Neural progenitor cell (in vitro differentiated cells): Measurements from ENCODE around the gene COG7. TPM values are rescaled to one million over a fixed set of nuclear protein-coding genes. Genes with fewer than 3 reads are reported as not detected.

ENCODE experiments used
- DNase-seq: peaks from one replicate; pipeline ENCODE4 v3.0.0-alpha.2; 2016; ENCODE audit warnings: low spot score
- H2AFZ ChIP-seq: fragments of 200-600 bp; sonication (generic); replicated peaks from 2 replicates; pipeline ENCODE4 v1.6.1; 2016; ENCODE audit warnings: antibody characterized with exemption
- H3F3A ChIP-seq: fragments of 200-600 bp; sonication (generic); 2 replicates; pipeline ENCODE4 v1.6.1; 2016; ENCODE audit warnings: antibody characterized with exemption, low read depth
- H3K27ac ChIP-seq: fragments of 200-600 bp; sonication (generic); 2 replicates; pipeline ENCODE4 v1.5.1; 2016; ENCODE audit warnings: mild to moderate bottlenecking
- H3K27me3 ChIP-seq: fragments of 200-600 bp; sonication (generic); 2 replicates; pipeline ENCODE4 v1.6.1; 2016; ENCODE audit warnings: mild to moderate bottlenecking, moderate library complexity
- H3K36me3 ChIP-seq: fragments of 200-600 bp; sonication (generic); 2 replicates; pipeline ENCODE4 v1.5.1; 2016
- H3K4me1 ChIP-seq: fragments of 200-600 bp; sonication (generic); 2 replicates; pipeline ENCODE4 v1.6.1; 2016; ENCODE audit warnings: mixed run types
- H3K4me2 ChIP-seq: fragments of 200-600 bp; sonication (generic); 2 replicates; pipeline ENCODE4 v1.6.1; 2016
- H3K4me3 ChIP-seq: fragments of 200-600 bp; sonication (generic); 2 replicates; pipeline ENCODE4 v1.5.1; 2016
- H3K79me2 ChIP-seq: fragments of 200-600 bp; sonication (generic); 2 replicates; pipeline ENCODE4 v1.6.1; 2016; ENCODE audit warnings: low read depth
- H3K9ac ChIP-seq: fragments of 200-600 bp; sonication (generic); 2 replicates; pipeline ENCODE4 v1.6.1; 2016
- H3K9me3 ChIP-seq: fragments of 200-600 bp; sonication (generic); 2 replicates; pipeline ENCODE4 v1.5.1; 2016; ENCODE audit warnings: low read depth
- H4K20me1 ChIP-seq: fragments of 200-600 bp; sonication (generic); 2 replicates; pipeline ENCODE4 v1.6.1; 2016; ENCODE audit warnings: low read depth
- H3K27ac Mint-ChIP-seq: 3 replicates; pipeline ENCODE4 v1.8.0; 2021; ENCODE audit warnings: mixed read lengths
- H3K27me3 Mint-ChIP-seq: 2 replicates; pipeline ENCODE4 v1.8.0; 2022; ENCODE audit warnings: low read depth, mild to moderate bottlenecking, inconsistent platforms, moderate library complexity, mixed read lengths; ENCODE audit not compliant: insufficient read depth
- H3K36me3 Mint-ChIP-seq: 3 replicates; pipeline ENCODE4 v1.8.0; 2021; ENCODE audit warnings: mixed read lengths
- H3K4me1 Mint-ChIP-seq: 3 replicates; pipeline ENCODE4 v1.8.0; 2021; ENCODE audit warnings: mixed read lengths
- H3K4me3 Mint-ChIP-seq: 3 replicates; pipeline ENCODE4 v1.8.0; 2021; ENCODE audit warnings: mild to moderate bottlenecking, moderate library complexity, mixed read lengths
- H3K9me3 Mint-ChIP-seq: 3 replicates; pipeline ENCODE4 v1.8.0; 2020; ENCODE audit warnings: mixed read lengths
- EZH2 ChIP-seq: fragments of 200-600 bp; sonication (generic); IDR thresholded peaks from 2 replicates; pipeline ENCODE4 v1.6.1; 2017; ENCODE audit warnings: antibody characterized with exemption, mild to moderate bottlenecking, moderate library complexity
- EZH2phosphoT487 ChIP-seq: fragments of 200-600 bp; sonication (generic); IDR thresholded peaks from 2 replicates; pipeline ENCODE4 v1.6.1; 2017; ENCODE audit warnings: antibody characterized with exemption
- total RNA-seq: library from RNA; depleted of rRNA; stranded (reverse); fragments of >200 nt; gene quantifications from 2 replicates; pipeline ENCODE4 v1.2.3, GENCODE V29; 2015; ENCODE audit warnings: low replicate concordance
- TF ChIP-seq, protein P1 (sequence below): fragments of 200-600 bp; sonication (generic); IDR thresholded peaks from 2 replicates; pipeline ENCODE4 v1.5.1; 2017; ENCODE audit warnings: antibody characterized with exemption, mild to moderate bottlenecking

COG7 gene
- total RNA-seq, 1 donor from 2014 or later, result 21.6 TPM

DNA sequence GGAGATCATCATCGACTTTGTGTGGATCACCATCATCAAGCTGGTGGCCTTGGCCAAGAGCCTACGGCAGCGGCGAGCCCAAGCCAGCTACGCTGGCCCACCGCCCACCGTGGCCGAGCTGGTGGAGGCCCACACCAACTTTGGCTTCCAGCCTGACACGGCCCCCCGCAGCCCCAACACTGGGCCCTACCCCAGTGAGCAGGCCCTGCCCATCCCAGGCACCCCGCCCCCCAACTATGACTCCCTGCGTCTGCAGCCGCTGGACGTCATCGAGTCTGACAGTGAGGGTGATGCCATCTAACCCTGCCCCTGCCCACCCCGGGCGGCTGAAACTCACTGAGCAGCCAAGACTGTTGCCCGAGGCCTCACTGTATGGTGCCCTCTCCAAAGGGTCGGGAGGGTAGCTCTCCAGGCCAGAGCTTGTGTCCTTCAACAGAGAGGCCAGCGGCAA lies 72.5 kb downstream of the COG7 start:
- no peaks in the 10 kb centered on the region for H3K79me2 ChIP-seq
- H3K36me3 Mint-ChIP-seq, result no peaks in the 10 kb centered on the region
- H4K20me1 ChIP-seq, result no peaks in the 10 kb centered on the region
- no peak overlapping the region for H3K4me3 ChIP-seq
- no peak overlapping the region for H3K9ac ChIP-seq
- H3K4me1 ChIP-seq, result no peaks in the 10 kb centered on the region
- no peaks in the 10 kb centered on the region for H3K27me3 ChIP-seq
- peaks cover 6% of the 10 kb centered on the region for H3K4me1 Mint-ChIP-seq
- no peaks in the 10 kb centered on the region for H3K9me3 Mint-ChIP-seq
- H2AFZ ChIP-seq, result no peak overlapping the region
- H3K4me2 ChIP-seq, result no peak overlapping the region
- no peak for DNase-seq
- TF ChIP-seq EZH2phosphoT487, result no peak
- TF ChIP-seq, protein P1, sequence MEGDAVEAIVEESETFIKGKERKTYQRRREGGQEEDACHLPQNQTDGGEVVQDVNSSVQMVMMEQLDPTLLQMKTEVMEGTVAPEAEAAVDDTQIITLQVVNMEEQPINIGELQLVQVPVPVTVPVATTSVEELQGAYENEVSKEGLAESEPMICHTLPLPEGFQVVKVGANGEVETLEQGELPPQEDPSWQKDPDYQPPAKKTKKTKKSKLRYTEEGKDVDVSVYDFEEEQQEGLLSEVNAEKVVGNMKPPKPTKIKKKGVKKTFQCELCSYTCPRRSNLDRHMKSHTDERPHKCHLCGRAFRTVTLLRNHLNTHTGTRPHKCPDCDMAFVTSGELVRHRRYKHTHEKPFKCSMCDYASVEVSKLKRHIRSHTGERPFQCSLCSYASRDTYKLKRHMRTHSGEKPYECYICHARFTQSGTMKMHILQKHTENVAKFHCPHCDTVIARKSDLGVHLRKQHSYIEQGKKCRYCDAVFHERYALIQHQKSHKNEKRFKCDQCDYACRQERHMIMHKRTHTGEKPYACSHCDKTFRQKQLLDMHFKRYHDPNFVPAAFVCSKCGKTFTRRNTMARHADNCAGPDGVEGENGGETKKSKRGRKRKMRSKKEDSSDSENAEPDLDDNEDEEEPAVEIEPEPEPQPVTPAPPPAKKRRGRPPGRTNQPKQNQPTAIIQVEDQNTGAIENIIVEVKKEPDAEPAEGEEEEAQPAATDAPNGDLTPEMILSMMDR, result no peak
- TF ChIP-seq EZH2, result no peak
- H3K27ac ChIP-seq, result no peak overlapping the region
- H3K36me3 ChIP-seq, result no peaks in the 10 kb centered on the region
- no peak overlapping the region for H3K27ac Mint-ChIP-seq
- H3K27me3 Mint-ChIP-seq, result peaks cover 4% of the 10 kb centered on the region
- no peaks in the 10 kb centered on the region for H3K9me3 ChIP-seq
- H3F3A ChIP-seq, result no peaks in the 10 kb centered on the region
- no peak overlapping the region for H3K4me3 Mint-ChIP-seq

DNA sequence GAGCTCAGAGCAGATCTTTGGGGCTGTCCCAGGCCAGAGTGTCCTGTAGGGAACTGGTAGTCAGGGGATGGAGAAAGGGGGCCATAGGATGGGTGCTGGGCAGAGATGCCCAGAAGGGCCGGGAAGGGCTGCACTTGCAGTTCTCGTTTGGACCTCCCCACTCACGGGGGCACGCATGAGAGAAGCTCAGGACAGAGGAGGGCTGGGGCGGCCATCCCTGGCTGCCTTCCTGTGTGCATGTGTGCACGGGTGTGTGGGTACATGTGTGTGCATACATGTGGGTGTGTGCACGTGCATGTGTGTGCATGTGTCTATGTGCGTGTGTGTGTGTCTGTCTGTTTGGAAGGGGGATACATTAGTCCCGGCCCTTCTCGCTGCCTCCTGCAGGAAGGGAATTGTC lies 73.3 kb downstream of the COG7 start:
- Histone ChIP-seq H4K20me1 (no peaks in the 10 kb centered on the region), H3K27me3 (no peaks in the 10 kb centered on the region), H3K27ac (no peak overlapping the region), H3K36me3 (no peaks in the 10 kb centered on the region), H3K4me1 (no peaks in the 10 kb centered on the region), H3F3A (no peaks in the 10 kb centered on the region), H3K79me2 (no peaks in the 10 kb centered on the region), H3K9ac (no peak overlapping the region), H3K4me3 (no peak overlapping the region), H2AFZ (no peak overlapping the region), H3K9me3 (no peaks in the 10 kb centered on the region), H3K4me2 (no peak overlapping the region)
- no peak overlapping the region for H3K27ac Mint-ChIP-seq
- no peaks in the 10 kb centered on the region for H3K36me3 Mint-ChIP-seq
- TF ChIP-seq, protein P1, result no peak
- TF ChIP-seq EZH2, result no peak
- no peak for TF ChIP-seq EZH2phosphoT487
- peaks cover 6% of the 10 kb centered on the region for H3K4me1 Mint-ChIP-seq
- no peak for DNase-seq
- no peak overlapping the region for H3K4me3 Mint-ChIP-seq
- H3K27me3 Mint-ChIP-seq, result peaks cover 4% of the 10 kb centered on the region
- no peaks in the 10 kb centered on the region for H3K9me3 Mint-ChIP-seq

DNA sequence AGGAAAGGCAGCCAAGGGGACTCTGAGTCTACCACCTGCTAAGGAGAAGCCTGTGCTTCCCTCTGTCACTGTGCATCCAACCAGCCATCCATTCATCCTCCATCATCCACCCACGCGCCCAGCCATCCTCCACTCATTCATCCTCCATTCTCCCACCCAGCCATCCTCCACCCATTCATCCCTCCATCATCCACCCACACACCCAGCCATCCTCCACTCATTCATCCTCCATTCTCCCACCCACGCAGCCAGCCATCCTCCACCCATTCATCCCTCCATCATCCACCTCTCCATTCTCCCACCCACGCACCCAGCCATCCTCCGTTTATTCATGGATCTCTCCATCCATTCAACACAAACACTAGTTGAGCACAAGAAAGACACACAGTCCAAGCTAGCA lies 74.1 kb downstream of the COG7 start:
- no peaks in the 10 kb centered on the region for H3K9me3 ChIP-seq
- no peak overlapping the region for H3K4me2 ChIP-seq
- no peak overlapping the region for H2AFZ ChIP-seq
- no peak overlapping the region for H3K27ac Mint-ChIP-seq
- peaks cover 6% of the 10 kb centered on the region for H3K4me1 Mint-ChIP-seq
- H3F3A ChIP-seq, result no peaks in the 10 kb centered on the region
- no peak overlapping the region for H3K9ac ChIP-seq
- H3K27me3 Mint-ChIP-seq, result peaks cover 4% of the 10 kb centered on the region
- H3K79me2 ChIP-seq, result no peaks in the 10 kb centered on the region
- no peak for TF ChIP-seq EZH2
- TF ChIP-seq, protein P1, result no peak
- no peak for TF ChIP-seq EZH2phosphoT487
- no peak for DNase-seq
- H3K4me1 ChIP-seq, result no peaks in the 10 kb centered on the region
- H3K27me3 ChIP-seq, result no peaks in the 10 kb centered on the region
- no peaks in the 10 kb centered on the region for H4K20me1 ChIP-seq
- H3K4me3 Mint-ChIP-seq, result no peak overlapping the region
- H3K27ac ChIP-seq, result no peak overlapping the region
- H3K36me3 ChIP-seq, result no peaks in the 10 kb centered on the region
- H3K36me3 Mint-ChIP-seq, result no peaks in the 10 kb centered on the region
- no peak overlapping the region for H3K4me3 ChIP-seq
- H3K9me3 Mint-ChIP-seq, result no peaks in the 10 kb centered on the region
